Measurements from ENCODE around the gene FUT8.
"Not testable (repeated sequence)": the region's sequence is repeated elsewhere in the genome, so short reads cannot be mapped to it uniquely, and the experiment has no call there.

FUT8 gene

DNA sequence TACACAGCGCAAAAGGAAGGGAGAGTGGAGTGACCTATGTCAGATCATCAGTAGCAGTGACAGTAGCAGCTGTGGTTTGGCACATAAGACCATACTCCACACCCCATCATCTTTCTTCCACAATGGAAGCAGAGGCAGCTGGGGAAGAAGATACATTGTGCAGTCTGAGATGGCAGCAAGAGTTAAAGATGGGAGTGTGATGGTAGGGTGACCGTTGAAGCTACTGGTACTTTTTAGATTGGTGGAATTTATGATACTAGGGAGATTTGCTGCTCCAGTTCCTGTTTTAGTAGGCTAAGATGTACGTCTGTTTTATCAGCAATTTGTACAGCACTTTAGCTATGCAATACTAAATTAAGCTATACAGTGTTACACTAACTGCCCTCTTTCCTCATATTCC is 291.0 kb downstream of the FUT8 start:
- no peak for DNase-seq (ENCODE audit: low read depth in 2 of 3, low spot score in 2 of 3)

DNA sequence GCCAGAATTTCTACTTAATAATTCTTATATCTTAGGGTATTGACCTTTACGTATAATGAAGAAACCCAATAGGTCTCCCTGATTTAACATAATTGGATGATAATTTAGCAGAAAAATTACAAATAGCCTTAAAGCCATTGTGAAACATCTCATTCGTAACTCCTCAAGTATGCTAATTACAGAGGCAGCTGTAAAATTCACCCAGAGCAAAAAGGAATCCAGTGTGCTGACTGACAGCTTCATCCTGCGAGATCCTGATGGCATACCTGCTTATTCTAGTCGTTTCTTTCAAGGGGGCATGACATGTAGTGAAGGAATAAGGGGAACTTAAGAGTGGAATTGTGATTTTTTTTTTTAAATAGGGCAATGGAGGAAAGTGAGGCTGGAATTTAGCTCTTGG is 291.5 kb downstream of the FUT8 start:
- no peak for DNase-seq (ENCODE audit: low read depth in 2 of 3, low spot score in 2 of 3)

- DNase-seq (ENCODE audit: low read depth in 2 of 3, low spot score in 2 of 3) = no peak
Observed at GRCh38 chr14:65704437-65704836, 291.9 kb downstream of the FUT8 start.

GRCh38 chr14:65704850-65705249 is 292.3 kb downstream of the FUT8 start:
- DNase-seq (ENCODE audit: low read depth in 2 of 3, low spot score in 2 of 3) = no peak

GRCh38 chr14:65709576-65709975 is 297.0 kb downstream of the FUT8 start:
- no peak for DNase-seq (ENCODE audit: low read depth in 2 of 3, low spot score in 2 of 3)

GRCh38 chr14:65716813-65717212 is 304.3 kb downstream of the FUT8 start:
- DNase-seq (ENCODE audit: low read depth in 2 of 3, low spot score in 2 of 3) = not testable (repeated sequence)

- DNase-seq (ENCODE audit: low read depth in 2 of 3, low spot score in 2 of 3) = not testable (repeated sequence)
Observed at GRCh38 chr14:65717384-65717915, 304.9 kb downstream of the FUT8 start.

GRCh38 chr14:65718629-65719028 is 306.1 kb downstream of the FUT8 start:
- DNase-seq (ENCODE audit: low read depth in 2 of 3, low spot score in 2 of 3) = no peak

- DNase-seq (ENCODE audit: low read depth in 2 of 3, low spot score in 2 of 3) = no peak
Observed at GRCh38 chr14:65720171-65720570, 307.6 kb downstream of the FUT8 start.

DNA sequence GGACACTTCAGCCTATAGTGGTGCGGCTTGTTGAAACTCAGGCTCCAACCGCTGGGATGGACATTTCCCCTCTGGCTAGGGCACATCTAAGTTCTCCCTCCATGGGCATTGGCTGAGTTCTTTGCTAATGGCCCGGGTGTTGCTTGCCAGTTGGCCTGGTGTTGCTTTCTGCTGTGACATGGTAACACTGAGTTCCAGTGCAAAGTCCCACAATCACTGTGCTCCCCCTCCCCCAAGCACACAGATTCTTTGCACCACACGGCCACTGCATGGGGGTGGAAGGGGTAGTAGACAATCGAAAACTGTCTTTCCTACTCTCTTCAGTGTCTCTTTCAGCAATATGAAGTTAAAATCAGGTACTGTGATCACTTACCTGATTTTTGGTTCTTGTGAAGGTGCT is 308.2 kb downstream of the FUT8 start:
- no peak for DNase-seq (ENCODE audit: low read depth in 2 of 3, low spot score in 2 of 3)

DNA sequence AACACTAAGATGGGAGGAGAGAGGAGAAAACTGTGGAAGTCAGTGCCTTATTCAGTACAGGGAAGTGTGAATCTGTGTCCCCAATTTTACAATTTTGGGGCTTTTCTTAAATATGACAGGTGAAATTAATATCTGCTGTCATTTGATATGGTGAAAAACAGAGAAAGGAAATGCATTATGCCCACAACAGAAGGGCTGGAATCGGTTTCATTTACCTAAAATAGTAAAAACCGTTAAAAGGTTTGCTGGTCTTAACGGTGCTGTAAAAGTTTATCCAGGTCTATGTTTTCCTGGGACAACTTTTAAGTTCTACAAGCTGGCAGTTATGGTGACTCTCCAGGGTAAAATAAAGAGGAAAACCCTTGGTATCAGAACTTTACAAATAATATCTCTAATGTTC is 310.8 kb downstream of the FUT8 start:
- no peak for DNase-seq (ENCODE audit: low read depth in 2 of 3, low spot score in 2 of 3)

- no peak for DNase-seq (ENCODE audit: low read depth in 2 of 3, low spot score in 2 of 3)
Observed at GRCh38 chr14:65728604-65729003, 316.1 kb downstream of the FUT8 start.

- DNase-seq (ENCODE audit: low read depth in 2 of 3, low spot score in 2 of 3) = no peak
Observed at GRCh38 chr14:65729566-65729965, 317.0 kb downstream of the FUT8 start.

- no peak for DNase-seq (ENCODE audit: low read depth in 2 of 3, low spot score in 2 of 3)
Observed at GRCh38 chr14:65731933-65732506, 319.5 kb downstream of the FUT8 start.

- DNase-seq (ENCODE audit: low read depth in 2 of 3, low spot score in 2 of 3) = no peak
Observed at GRCh38 chr14:65738339-65738738, 325.8 kb downstream of the FUT8 start.

GRCh38 chr14:65745396-65746190 is 333.1 kb downstream of the FUT8 start:
- no peak for DNase-seq (ENCODE audit: low read depth in 2 of 3, low spot score in 2 of 3)

- no peak for DNase-seq (ENCODE audit: low read depth in 2 of 3, low spot score in 2 of 3)
Observed at GRCh38 chr14:65748796-65749195, 336.3 kb downstream of the FUT8 start.

DNA sequence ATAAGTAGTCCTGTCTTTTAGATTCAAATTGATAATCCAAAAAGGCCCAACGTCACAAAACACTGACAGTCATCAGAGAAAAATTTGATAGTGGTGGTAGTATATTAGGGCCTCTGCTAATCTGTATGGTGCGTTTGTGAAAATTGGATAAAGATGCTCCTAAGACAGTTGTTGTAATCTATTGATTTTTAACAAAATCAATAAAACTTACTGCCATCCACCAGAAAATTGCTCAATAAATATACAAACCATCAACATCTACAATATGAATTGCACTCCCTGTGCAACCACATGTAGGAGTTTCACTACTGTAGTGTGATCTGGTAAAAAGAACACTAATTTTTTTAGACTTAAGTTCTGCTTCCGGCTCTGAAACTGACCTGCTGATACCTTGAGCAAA is 336.8 kb downstream of the FUT8 start:
- no peak for DNase-seq (ENCODE audit: low read depth in 2 of 3, low spot score in 2 of 3)

GRCh38 chr14:65750906-65751305 is 338.4 kb downstream of the FUT8 start:
- no peak for DNase-seq (ENCODE audit: low read depth in 2 of 3, low spot score in 2 of 3)

GRCh38 chr14:65751510-65751909 is 339.0 kb downstream of the FUT8 start:
- DNase-seq (ENCODE audit: low read depth in 2 of 3, low spot score in 2 of 3) = no peak

- no peak for DNase-seq (ENCODE audit: low read depth in 2 of 3, low spot score in 2 of 3)
Observed at GRCh38 chr14:65753061-65753460, 340.5 kb downstream of the FUT8 start.

DNA sequence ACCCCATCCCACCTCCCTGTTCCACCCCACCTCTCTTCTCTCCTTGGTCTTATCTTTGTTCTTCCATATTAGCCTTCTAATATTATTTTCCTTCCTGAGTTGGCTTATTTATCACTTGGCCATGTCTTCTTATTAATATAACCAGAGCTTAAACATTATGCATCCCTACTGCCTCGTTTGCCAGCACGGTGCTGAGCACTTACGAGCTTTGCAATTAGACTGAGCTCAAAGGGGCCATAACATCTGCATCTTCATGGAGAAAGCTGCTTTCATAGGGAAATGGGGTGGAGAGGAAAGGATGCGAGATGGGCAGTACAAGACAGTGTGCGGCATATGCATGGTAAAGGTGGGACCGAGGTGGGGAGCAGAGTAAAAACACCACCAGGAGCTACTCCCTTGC is 342.8 kb downstream of the FUT8 start:
- no peak for DNase-seq (ENCODE audit: low read depth in 2 of 3, low spot score in 2 of 3)

- no peak for DNase-seq (ENCODE audit: low read depth in 2 of 3, low spot score in 2 of 3)
Observed at GRCh38 chr14:65756880-65757279, 344.4 kb downstream of the FUT8 start.

Data from activated CD8-positive, alpha-beta memory T cell treated with anti-CD3 and anti-CD28 coated beads for 48 hours (primary cell).